Spinal cord (tissue), 10 donors: Measurements from ENCODE around the gene DDR2. TPM values are rescaled to one million over a fixed set of nuclear protein-coding genes. Genes with fewer than 3 reads are reported as not detected.
"Not testable (repeated sequence)": the region's sequence is repeated elsewhere in the genome, so short reads cannot be mapped to it uniquely, and the experiment has no call there.

Experiments used
- DNase-seq, 6 donors: peaks; one replicate each; pipeline versions ENCODE4 v3.0.0 to v3.0.0-alpha.2; 2013 to 2015; ENCODE audit warnings: low spot score in 6 of 6, low read depth in 4 of 6
- H3K27ac ChIP-seq: one replicate; pipeline ENCODE4 v1.5.1; 2013; ENCODE audit warnings: low read depth, low read length, control low read depth
- H3K27me3 ChIP-seq: one replicate; pipeline ENCODE4 v1.6.1; 2013; ENCODE audit warnings: low read length; ENCODE audit not compliant: control insufficient read depth, insufficient read depth
- H3K36me3 ChIP-seq: one replicate; pipeline ENCODE4 v1.6.1; 2013; ENCODE audit warnings: low read length; ENCODE audit not compliant: control insufficient read depth, insufficient read depth
- H3K4me1 ChIP-seq: one replicate; pipeline ENCODE4 v1.6.1; 2013; ENCODE audit warnings: low read length; ENCODE audit not compliant: control insufficient read depth, insufficient read depth
- H3K4me3 ChIP-seq: one replicate; pipeline ENCODE4 v1.5.1; 2013; ENCODE audit warnings: low read depth, low read length, control low read depth
- H3K9me3 ChIP-seq: one replicate; pipeline ENCODE4 v1.6.1; 2013; ENCODE audit warnings: low read length; ENCODE audit not compliant: control insufficient read depth, insufficient read depth
- WGBS: methylation state at CpG from one replicate; pipeline ENCODE4 v1.1.5; 2013; ENCODE audit warnings: missing lambda C conversion rate; ENCODE audit not compliant: insufficient coverage; 5-methylcytosine and 5-hydroxymethylcytosine counted together
- polyA plus RNA-seq, 2 donors: library from polyadenylated mRNA; unstranded; fragments of 120-200 nt; gene quantifications; one replicate each; pipeline ENCODE4 v1.2.1, GENCODE V29; 2013; ENCODE audit not compliant: insufficient read length in 2 of 2
- total RNA-seq, 2 donors: library from RNA; depleted of rRNA in 1 of 2; stranded (reverse); fragments of 120-200 nt in 1 of 2; fragments of >200 nt in 1 of 2; gene quantifications; one replicate each; pipeline versions ENCODE4 v1.2.3 to v1.2.4, GENCODE V29; 2013 to 2014
- donor health status: healthy.

The DDR2 gene
- total and polyA plus RNA-seq, 4 donors: 11.1 to 96.3 (median 28.6) TPM

DNA sequence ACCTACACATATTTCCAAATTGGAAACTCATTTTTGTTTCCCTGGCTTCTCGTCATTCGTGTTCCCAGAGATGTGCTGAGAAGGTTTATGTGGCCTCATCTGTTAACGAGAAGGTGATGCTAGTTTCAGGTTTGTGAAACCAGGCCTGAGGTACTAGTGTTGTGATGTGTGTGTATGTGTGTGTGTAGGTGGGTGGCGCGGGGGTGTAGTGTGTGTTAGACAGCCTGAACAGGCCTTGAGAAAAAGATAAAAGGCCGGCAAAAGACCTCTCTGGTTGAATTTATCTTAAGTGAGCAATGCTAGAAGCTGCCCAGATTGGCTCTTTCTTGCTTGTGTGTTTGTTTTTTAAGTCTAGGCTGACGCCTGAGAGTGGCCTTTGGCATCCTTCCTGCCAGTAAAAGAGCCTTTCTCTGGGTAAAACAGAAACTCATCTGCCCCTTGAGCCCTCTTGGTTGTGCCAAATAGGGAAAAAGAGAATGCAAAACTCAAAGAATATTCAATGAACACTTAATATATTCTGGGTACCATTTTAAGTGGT is 92.4 kb downstream of the DDR2 start:
- H3K9me3 ChIP-seq: no peaks in the 10 kb centered on the region
- H3K36me3 ChIP-seq: no peaks in the 10 kb centered on the region
- WGBS: 91% methylated on average over 6 of the region's 7 CpGs
- no peaks in the 10 kb centered on the region for H3K4me1 ChIP-seq
- H3K4me3 ChIP-seq: no peak overlapping the region
- no peak overlapping the region for H3K27ac ChIP-seq
- H3K27me3 ChIP-seq: no peaks in the 10 kb centered on the region
- no peak for DNase-seq

GRCh38 chr1:162725301-162725837 is 93.1 kb downstream of the DDR2 start:
- H3K36me3 ChIP-seq: no peaks in the 10 kb centered on the region
- H3K4me3 ChIP-seq: no peak overlapping the region
- WGBS: 86% methylated on average over 2 of the region's 7 CpGs
- H3K4me1 ChIP-seq: no peaks in the 10 kb centered on the region
- no peak for DNase-seq
- H3K9me3 ChIP-seq: no peaks in the 10 kb centered on the region
- no peak overlapping the region for H3K27ac ChIP-seq
- H3K27me3 ChIP-seq: no peaks in the 10 kb centered on the region

GRCh38 chr1:162726555-162726954 is 94.3 kb downstream of the DDR2 start:
- DNase-seq: no peak

DNA sequence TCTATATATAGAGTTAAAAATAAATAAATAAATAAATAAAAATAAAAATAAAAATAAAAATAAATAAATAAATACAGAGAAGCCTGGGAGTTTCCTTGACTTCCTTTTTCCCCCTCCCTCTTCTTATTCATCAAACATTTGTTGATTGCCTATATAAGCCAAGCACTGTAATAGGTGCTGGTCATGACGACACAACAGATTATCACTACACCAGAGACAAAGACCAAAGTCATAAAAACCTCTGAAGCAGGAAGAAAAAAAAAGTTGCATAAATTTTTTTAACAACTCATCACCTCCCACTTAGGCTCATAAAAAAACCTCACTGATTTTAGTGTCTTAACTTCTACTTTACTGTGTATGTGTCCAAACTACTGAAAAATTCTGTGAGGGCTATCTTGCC is 95.2 kb downstream of the DDR2 start:
- DNase-seq, H3K36me3 ChIP-seq, H3K27ac ChIP-seq, H3K27me3 ChIP-seq, H3K4me1 ChIP-seq, H3K9me3 ChIP-seq, H3K4me3 ChIP-seq: not testable (repeated sequence)
- WGBS: no CpG with 5 or more reads among the region's 1 CpG

More at GRCh38 chr1:162726555-162726954, 94.3 kb downstream of the DDR2 start:
- H3K27ac ChIP-seq: no peak overlapping the region
- no peaks in the 10 kb centered on the region for H3K4me1 ChIP-seq
- H3K4me3 ChIP-seq: no peak overlapping the region
- no peaks in the 10 kb centered on the region for H3K27me3 ChIP-seq
- WGBS: 78% methylated on average over 1 of the region's 3 CpGs
- H3K9me3 ChIP-seq: no peaks in the 10 kb centered on the region
- H3K36me3 ChIP-seq: no peaks in the 10 kb centered on the region

- no peaks in the 10 kb centered on the region for H3K36me3 ChIP-seq
- peaks cover 3% of the 10 kb centered on the region for H3K4me1 ChIP-seq
- WGBS: no CpG with 5 or more reads among the region's 2 CpGs
- H3K27me3 ChIP-seq: no peaks in the 10 kb centered on the region
- no peak for DNase-seq
- no peaks in the 10 kb centered on the region for H3K9me3 ChIP-seq
- no peak overlapping the region for H3K4me3 ChIP-seq
- H3K27ac ChIP-seq: no peak overlapping the region
Measured at GRCh38 chr1:162728573-162728972, 96.3 kb downstream of the DDR2 start.

- not testable (repeated sequence) for H3K27me3 ChIP-seq, H3K9me3 ChIP-seq, H3K4me1 ChIP-seq, H3K27ac ChIP-seq, DNase-seq, H3K4me3 ChIP-seq, H3K36me3 ChIP-seq
- WGBS: no CpG with 5 or more reads among the region's 1 CpG
Measured at GRCh38 chr1:162729195-162729774, 97.0 kb downstream of the DDR2 start.

GRCh38 chr1:162732094-162732493 is 99.8 kb downstream of the DDR2 start:
- H3K36me3 ChIP-seq: no peaks in the 10 kb centered on the region
- no peak overlapping the region for H3K27ac ChIP-seq
- H3K27me3 ChIP-seq: no peaks in the 10 kb centered on the region
- H3K4me3 ChIP-seq: no peak overlapping the region
- no peaks in the 10 kb centered on the region for H3K9me3 ChIP-seq
- peaks cover 3% of the 10 kb centered on the region for H3K4me1 ChIP-seq
- DNase-seq: no peak

- WGBS: 79% methylated on average over 7 of the region's 8 CpGs
Measured at GRCh38 chr1:162732566-162733335, 100.5 kb downstream of the DDR2 start.

DNA sequence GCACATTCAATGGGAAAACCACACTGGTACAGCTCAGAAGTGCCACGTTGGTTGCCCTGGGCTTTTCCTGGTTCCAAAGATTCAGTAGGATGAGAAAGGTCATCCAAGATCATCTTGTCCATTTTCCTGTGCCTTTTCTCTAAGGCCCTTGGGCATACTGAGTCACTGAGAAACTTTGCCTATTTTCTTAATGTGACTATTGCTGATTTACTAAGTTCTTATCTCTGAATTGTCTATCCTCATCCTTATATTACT is 101.0 kb downstream of the DDR2 start:
- Histone ChIP-seq H3K27me3 (no peaks in the 10 kb centered on the region), H3K4me3 (no peak overlapping the region), H3K4me1 (peaks cover 3% of the 10 kb centered on the region), H3K9me3 (no peaks in the 10 kb centered on the region), H3K36me3 (no peaks in the 10 kb centered on the region), H3K27ac (no peak overlapping the region)
- DNase-seq: no peak
- WGBS: 73% methylated on average over 1 of the region's 1 CpG

More at GRCh38 chr1:162732566-162733335, 100.5 kb downstream of the DDR2 start:
- Histone ChIP-seq H3K4me1 (peaks cover 3% of the 10 kb centered on the region), H3K4me3 (no peak overlapping the region), H3K27me3 (no peaks in the 10 kb centered on the region), H3K36me3 (no peaks in the 10 kb centered on the region), H3K27ac (no peak overlapping the region), H3K9me3 (no peaks in the 10 kb centered on the region)
- DNase-seq: peak in 1 of 6 donors; percentile 44

DNA sequence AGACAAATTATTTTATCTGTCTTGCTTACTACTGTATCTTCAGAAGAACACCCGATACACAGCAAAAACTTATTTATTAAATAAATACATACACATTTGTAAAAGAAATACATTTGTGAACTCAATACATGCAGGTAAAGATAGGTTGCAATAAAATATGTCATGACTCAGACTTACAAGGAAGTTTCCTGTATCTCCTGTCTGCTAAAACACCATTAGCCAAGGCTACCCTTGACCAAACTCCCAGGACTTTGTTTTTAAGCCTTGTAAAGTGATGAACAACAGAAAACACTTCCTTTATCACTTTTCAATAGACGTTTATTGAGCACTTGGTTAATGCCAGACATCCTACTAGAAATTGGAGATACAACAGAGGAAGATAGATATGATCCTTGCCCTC is 101.8 kb downstream of the DDR2 start:
- no peak overlapping the region for H3K4me3 ChIP-seq
- DNase-seq: no peak
- WGBS: no CpG with 5 or more reads among the region's 2 CpGs
- no peaks in the 10 kb centered on the region for H3K27me3 ChIP-seq
- peaks cover 3% of the 10 kb centered on the region for H3K4me1 ChIP-seq
- no peaks in the 10 kb centered on the region for H3K9me3 ChIP-seq
- no peak overlapping the region for H3K27ac ChIP-seq
- no peaks in the 10 kb centered on the region for H3K36me3 ChIP-seq
